H1 (cell line): ENCODE data around the gene PRDM5. TPM values are rescaled to one million over a fixed set of nuclear protein-coding genes. Genes with fewer than 3 reads are reported as not detected.

Source experiments
- CTCF ChIA-PET: fragments of 300-600 bp; sonication (Branson Sonifier 250); formaldehyde crosslinking; loops from one replicate; lab custom pipeline; 2021; ENCODE audit not compliant: partially characterized antibody; lab: Charles Lee
- POLR2A ChIA-PET: fragments of 300-600 bp; sonication (Branson Sonifier 250); formaldehyde crosslinking; loops from one replicate; lab custom pipeline; 2021; ENCODE audit warnings: inconsistent platforms; ENCODE audit not compliant: partially characterized antibody; lab: Charles Lee
- DNase-seq, 2 experiments: peaks; one replicate each; pipeline versions ENCODE4 v3.0.0 to v3.0.0-alpha.2; 2010 to 2022; ENCODE audit warnings: low spot score in 2 of 2, low read depth in 1 of 2, mixed read lengths in 1 of 2
- FAIRE-seq: peaks from 2 replicates; lab custom pipeline; 2011; peaks lifted over from hg19 to GRCh38; lab: Jason Lieb, UNC
- H2AFZ ChIP-seq: 2 replicates; pipeline ENCODE4 v1.8.1; 2012; ENCODE audit warnings: low read length, inconsistent platforms
- H2AK5ac ChIP-seq: 2 replicates; pipeline ENCODE4 v1.6.1; 2013; ENCODE audit warnings: low read depth, low read length
- H2BK120ac ChIP-seq: replicated peaks from 2 replicates; pipeline ENCODE3; 2013; ENCODE audit warnings: low read depth, low read length, inconsistent platforms
- H2BK12ac ChIP-seq: 2 replicates; pipeline ENCODE4 v1.6.1; 2013; ENCODE audit warnings: low read depth, low read length
- H2BK15ac ChIP-seq: 2 replicates; pipeline ENCODE4 v1.6.1; 2013; ENCODE audit warnings: low read length
- H2BK20ac ChIP-seq: 2 replicates; pipeline ENCODE4 v1.6.1; 2013; ENCODE audit warnings: low read length
- H2BK5ac ChIP-seq: 2 replicates; pipeline ENCODE4 v1.6.1; 2013; ENCODE audit warnings: low read depth, low read length
- H3K14ac ChIP-seq: 2 replicates; pipeline ENCODE4 v1.6.1; 2013; ENCODE audit warnings: inconsistent platforms; ENCODE audit not compliant: insufficient read length
- H3K18ac ChIP-seq: 2 replicates; pipeline ENCODE4 v1.6.1; 2013; ENCODE audit warnings: low read length; ENCODE audit errors: extremely low read depth
- H3K23ac ChIP-seq: 2 replicates; pipeline ENCODE4 v1.6.1; 2013; ENCODE audit warnings: inconsistent platforms; ENCODE audit not compliant: insufficient read length
- H3K23me2 ChIP-seq: 2 replicates; pipeline ENCODE4 v1.6.1; 2013; ENCODE audit warnings: low read depth, low read length
- H3K27ac ChIP-seq: 2 replicates; pipeline ENCODE4 v1.6.1; 2011; ENCODE audit warnings: low read depth, low read length, inconsistent platforms
- H3K27me3 ChIP-seq, 4 experiments: replicated peaks in 1 of 4; 1 replicate in 1 of 4; 2 replicates in 3 of 4; pipeline versions ENCODE4 v1.6.1 to v1.8.1; 2011 to 2013; ENCODE audit warnings: low read length in 3 of 4, mild to moderate bottlenecking in 3 of 4, inconsistent platforms in 2 of 4, mixed read lengths in 2 of 4, moderate library complexity in 1 of 4; ENCODE audit not compliant: control insufficient read depth in 3 of 4, insufficient read depth in 3 of 4; ENCODE audit errors: extremely low read depth in 1 of 4
- H3K36me3 ChIP-seq, 4 experiments: 2 replicates each; pipeline versions ENCODE4 v1.6.1 to v1.8.1; 2011 to 2013; ENCODE audit warnings: mild to moderate bottlenecking in 4 of 4, low read length in 3 of 4, moderate library complexity in 2 of 4, control low read depth in 1 of 4, inconsistent platforms in 1 of 4; ENCODE audit not compliant: insufficient read depth in 4 of 4, control insufficient read depth in 2 of 4
- H3K4ac ChIP-seq: replicated peaks from 2 replicates; pipeline ENCODE3; 2013; ENCODE audit warnings: low read length, low read depth, mixed read lengths, inconsistent platforms; ENCODE audit not compliant: insufficient read length
- H3K4me1 ChIP-seq, 4 experiments: replicated peaks in 1 of 4; 1 replicate in 1 of 4; 2 replicates in 3 of 4; pipeline versions ENCODE4 v1.6.1 to v1.8.1; 2011 to 2013; ENCODE audit warnings: low read length in 3 of 4, inconsistent platforms in 2 of 4, mixed read lengths in 1 of 4; ENCODE audit not compliant: insufficient read depth in 4 of 4, control insufficient read depth in 3 of 4
- H3K4me2 ChIP-seq, 2 experiments: 2 replicates each; pipeline versions ENCODE4 v1.6.1 to v1.8.1; 2011 to 2013; ENCODE audit warnings: low read depth in 2 of 2, low read length in 2 of 2, control low read depth in 1 of 2, inconsistent platforms in 1 of 2, mild to moderate bottlenecking in 1 of 2; ENCODE audit not compliant: insufficient read depth in 1 of 2
- H3K4me3 ChIP-seq, 4 experiments: fragments of 200-600, 300-600 bp in 1 of 4; sonication (generic), shearing (Covaris generic), sonication (Bioruptor Twin) in 1 of 4; 2 replicates each; pipeline versions ENCODE4 v1.5.1 to v1.8.1; 2011 to 2016; ENCODE audit warnings: low read length in 4 of 4, low read depth in 3 of 4, control low read depth in 2 of 4, inconsistent platforms in 2 of 4, mild to moderate bottlenecking in 2 of 4, mixed read lengths in 1 of 4, moderate library complexity in 1 of 4; ENCODE audit not compliant: insufficient read depth in 2 of 4; ENCODE audit errors: extremely low read depth in 1 of 4
- H3K56ac ChIP-seq: replicated peaks from 2 replicates; pipeline ENCODE3; 2013; ENCODE audit warnings: low read depth, mild to moderate bottlenecking, mixed read lengths, low read length, inconsistent platforms; ENCODE audit not compliant: insufficient read length
- H3K79me1 ChIP-seq: 2 replicates; pipeline ENCODE4 v1.6.1; 2013; ENCODE audit warnings: low read depth, low read length, control low read depth
- H3K79me2 ChIP-seq, 2 experiments: 2 replicates each; pipeline versions ENCODE4 v1.6.1 to v1.8.1; 2012 to 2013; ENCODE audit warnings: low read length in 2 of 2, mild to moderate bottlenecking in 2 of 2, inconsistent platforms in 1 of 2; ENCODE audit not compliant: insufficient read depth in 2 of 2, control insufficient read depth in 1 of 2
- H3K9ac ChIP-seq, 4 experiments: replicated peaks in 1 of 4; 1 replicate in 1 of 4; 2 replicates in 3 of 4; pipeline versions ENCODE4 v1.6.1 to v1.8.1; 2011 to 2013; ENCODE audit warnings: low read depth in 3 of 4, low read length in 3 of 4, control low read depth in 2 of 4, mild to moderate bottlenecking in 2 of 4, moderate library complexity in 2 of 4, inconsistent platforms in 1 of 4; ENCODE audit errors: extremely low read depth in 1 of 4
- H3K9me3 ChIP-seq, 2 experiments: 2 replicates each; pipeline versions ENCODE4 v1.6.1 to v1.8.1; 2012 to 2013; ENCODE audit warnings: mild to moderate bottlenecking in 2 of 2, moderate library complexity in 2 of 2, control low read depth in 1 of 2, inconsistent platforms in 1 of 2, low read depth in 1 of 2, low read length in 1 of 2, mixed read lengths in 1 of 2; ENCODE audit not compliant: insufficient read depth in 2 of 2
- H4K20me1 ChIP-seq, 2 experiments: replicated peaks in 1 of 2; 2 replicates each; pipeline versions ENCODE3 to v1.8.1; 2011 to 2013; ENCODE audit warnings: inconsistent platforms in 2 of 2, low read length in 2 of 2, mild to moderate bottlenecking in 1 of 2; ENCODE audit not compliant: insufficient read depth in 2 of 2, control insufficient read depth in 1 of 2
- H4K5ac ChIP-seq: 2 replicates; pipeline ENCODE4 v1.6.1; 2013; ENCODE audit warnings: low read length, low read depth, mixed read lengths, inconsistent platforms; ENCODE audit not compliant: insufficient read length
- H4K8ac ChIP-seq: 2 replicates; pipeline ENCODE4 v1.8.0; 2013; ENCODE audit warnings: mild to moderate bottlenecking, moderate library complexity, low read length, inconsistent platforms; ENCODE audit not compliant: insufficient read depth; ENCODE audit errors: extremely low read depth
- H4K91ac ChIP-seq: replicated peaks from 2 replicates; pipeline ENCODE3; 2013; ENCODE audit warnings: low read length, mixed read lengths, inconsistent platforms; ENCODE audit not compliant: insufficient read length
- CBX8 ChIP-seq: fragments of 300-800, 300-1000 bp; sonication (generic); IDR thresholded peaks from 2 replicates; pipeline ENCODE4 v1.7.1; 2016; ENCODE audit warnings: low read depth, low read length, borderline replicate concordance
- CHD2 ChIP-seq: IDR thresholded peaks from 2 replicates; pipeline ENCODE4 v1.6.1; 2012; ENCODE audit warnings: low read length, improper control_type of control experiment
- CREB1 ChIP-seq: IDR thresholded peaks from 2 replicates; pipeline ENCODE4 v1.6.1; 2012; ENCODE audit warnings: inconsistent platforms
- GABPA ChIP-seq: IDR thresholded peaks from 2 replicates; pipeline ENCODE4 v1.6.1; 2011; ENCODE audit warnings: mild to moderate bottlenecking, low read length, moderate library complexity, borderline replicate concordance; ENCODE audit not compliant: insufficient read depth
- SRF ChIP-seq: IDR thresholded peaks from 2 replicates; pipeline ENCODE4 v1.6.1; 2011; ENCODE audit warnings: mild to moderate bottlenecking, low read depth, low read length, moderate library complexity
- WGBS, 2 experiments: shearing (Covaris generic) in 1 of 2; methylation state at CpG; one replicate each; pipeline versions ENCODE4 v1.1.6 to v1.1.7; 2013 to 2015; ENCODE audit warnings: low lambda C conversion rate in 2 of 2, mixed read lengths in 2 of 2, inconsistent platforms in 1 of 2, low coverage in 1 of 2, missing lambda C conversion rate in 1 of 2; ENCODE audit not compliant: insufficient replicate concordance in 2 of 2, insufficient coverage in 1 of 2, insufficient read length in 1 of 2; ENCODE audit errors: extremely low coverage in 1 of 2, missing lambda C conversion rate in 1 of 2; 5-methylcytosine and 5-hydroxymethylcytosine counted together
- polyA plus RNA-seq, 7 experiments: library from polyadenylated mRNA; depleted of rRNA in 3 of 7; stranded (reverse) in 5 of 7; unstranded in 2 of 7; fragments of >200 nt in 5 of 7; fragments of 200-250 nt in 2 of 7; gene quantifications; 1 replicate in 5 of 7; 2 replicates in 1 of 7; 4 replicates in 1 of 7; pipeline versions ENCODE4 v1.2.1 to v1.2.3, GENCODE V29; 2011 to 2013; ENCODE audit warnings: missing spikeins in 2 of 7, mixed read lengths in 2 of 7
- total RNA-seq: library from RNA; stranded (reverse); fragmentation: NEBNext Ultra II Directional; extraction: Animal tissue kit (Norgen Biotek cat#: 25700); gene quantifications from 2 replicates; pipeline ENCODE4 v1.2.1, GENCODE V29; 2021
- TF ChIP-seq, protein P1 (sequence below): IDR thresholded peaks from 2 replicates; pipeline ENCODE4 v1.6.1; 2012; ENCODE audit warnings: low read length, inconsistent platforms

PRDM5 gene
- total and polyA plus RNA-seq, 2 of the 8 experiments (the other 6 are each of a cell fraction or from before 2014, with no cell fraction given) = 8.2 to 23.4 TPM

DNA sequence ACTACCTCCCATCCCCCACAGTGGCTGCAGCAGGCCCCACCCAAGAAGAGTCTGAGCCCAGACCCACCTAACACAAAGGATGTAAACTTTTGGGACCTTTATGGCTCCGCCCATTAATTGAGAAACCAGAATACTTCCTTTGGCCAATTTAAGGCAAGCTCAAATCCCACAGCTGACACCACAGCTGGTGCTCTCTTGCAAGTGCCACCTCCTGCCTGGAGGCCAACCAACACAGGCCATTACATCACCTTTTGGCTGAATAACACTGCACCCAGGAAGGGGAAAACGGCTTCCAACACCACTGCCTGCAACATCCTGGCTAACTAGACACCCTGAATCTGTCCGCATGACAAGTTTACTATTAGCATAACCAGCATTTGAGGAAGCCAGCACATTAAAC is 248.8 kb downstream of the PRDM5 start:
- Histone ChIP-seq H3K4ac (no peak overlapping the region), H2BK120ac (peak overlapping the region; percentile 70), H3K23me2 (no peaks in the 10 kb centered on the region), H2BK5ac (peak overlapping the region; percentile 81; the same call in 1 of the 2 replicates), H4K91ac (peak overlapping the region; percentile 29), H2AFZ (no peak overlapping the region), H2BK15ac (peak overlapping the region; percentile 95; the same call in 1 of the 2 replicates), H3K23ac (no peak overlapping the region), H4K20me1 (no peaks in the 10 kb centered on the region), H3K4me1 (peaks cover 0 to 3% (median 1%) of the 10 kb centered on the region in 4 experiments; a peak in 2 of 7 replicates), H3K18ac (no peak overlapping the region; the same call in 1 of the 2 replicates), H3K4me2 (no peak overlapping the region), H3K4me3 (no peak overlapping the region), H2AK5ac (no peak overlapping the region), H3K27ac (no peak overlapping the region), H3K56ac (no peak overlapping the region), H3K14ac (no peak overlapping the region), H4K8ac (no peak overlapping the region), H3K9me3 (peaks cover 0 to 5% of the 10 kb centered on the region in 2 experiments; a peak in 1 of 4 replicates), H3K27me3 (no peaks in the 10 kb centered on the region), H4K5ac (peak overlapping the region; percentile 59), H3K36me3 (no peaks in the 10 kb centered on the region), H3K9ac (no peak overlapping the region), H2BK12ac (peak overlapping the region; percentile 75; the same call in 1 of the 2 replicates), H2BK20ac (no peak overlapping the region), H3K79me2 (no peaks in the 10 kb centered on the region), H3K79me1 (no peaks in the 10 kb centered on the region)
- 96% methylated on average over 3 of the region's 3 CpGs; no CpG with 5 or more reads in 1 of the 2 experiments for WGBS, 2 experiments
- FAIRE-seq (no peak), DNase-seq (no peak)
- TF ChIP-seq GABPA (no peak), CREB1 (no peak), SRF (no peak), CHD2 (no peak), CBX8 (no peak)
- TF ChIP-seq, protein P1, sequence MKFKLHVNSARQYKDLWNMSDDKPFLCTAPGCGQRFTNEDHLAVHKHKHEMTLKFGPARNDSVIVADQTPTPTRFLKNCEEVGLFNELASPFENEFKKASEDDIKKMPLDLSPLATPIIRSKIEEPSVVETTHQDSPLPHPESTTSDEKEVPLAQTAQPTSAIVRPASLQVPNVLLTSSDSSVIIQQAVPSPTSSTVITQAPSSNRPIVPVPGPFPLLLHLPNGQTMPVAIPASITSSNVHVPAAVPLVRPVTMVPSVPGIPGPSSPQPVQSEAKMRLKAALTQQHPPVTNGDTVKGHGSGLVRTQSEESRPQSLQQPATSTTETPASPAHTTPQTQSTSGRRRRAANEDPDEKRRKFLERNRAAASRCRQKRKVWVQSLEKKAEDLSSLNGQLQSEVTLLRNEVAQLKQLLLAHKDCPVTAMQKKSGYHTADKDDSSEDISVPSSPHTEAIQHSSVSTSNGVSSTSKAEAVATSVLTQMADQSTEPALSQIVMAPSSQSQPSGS = no peak
- ChIA-PET CTCF (interaction anchor here (2.0 kb wide), 1 partner anchor 9 kb away, joined by 9 read pairs; no protein-coding TSS in a partner anchor), POLR2A (interaction anchor here (2.0 kb wide), 1 partner anchor 9 kb away, joined by 6 read pairs; no protein-coding TSS in a partner anchor)
